Measurements from ENCODE around the gene PC. TPM values are rescaled to one million over a fixed set of nuclear protein-coding genes. Genes with fewer than 3 reads are reported as not detected.

PC gene
- polyA plus RNA-seq, 1 of the 3 experiments (the other 2 are of a cell fraction), result 9.7 TPM

- ChIA-PET POLR2A (no interaction called here), CTCF (interaction anchor here (0.5 to 2.0 kb wide), 2 partner anchors 25 to 26 kb away, joined by 3 to 13 read pairs; partner anchors contain the start of gene C11orf86)
- 96% methylated on average over 9 of the region's 10 CpGs for WGBS (ENCODE audit: low lambda C conversion rate)
- H3K4me2 ChIP-seq, result no peak overlapping the region
- H3F3A ChIP-seq (replicated peaks; ENCODE audit: insufficient read depth), result peaks cover 5% of the 10 kb centered on the region
- H3K9me2 ChIP-seq, result no peaks in the 10 kb centered on the region
- no peaks in the 10 kb centered on the region for H4K20me1 ChIP-seq (ENCODE audit: insufficient read depth)
- TF ChIP-seq JUND (IDR thresholded peaks at IDR 0.05), result no peak
- no peak for TF ChIP-seq FOXJ3 (CRISPR knock-in tag; IDR thresholded peaks at IDR 0.05)
- no peak for TF ChIP-seq TCF12 (IDR thresholded peaks at IDR 0.05)
- TF ChIP-seq CTCF (IDR thresholded peaks at IDR 0.05), result peak; percentile 10; the same call in 1 of the 2 replicates
- no peak for TF ChIP-seq MAX (IDR thresholded peaks at IDR 0.05; ENCODE audit: low read depth)
- TF ChIP-seq CHD2 (IDR thresholded peaks at IDR 0.05; ENCODE audit: low read length, partially characterized antibody), result no peak
- TF ChIP-seq NRF1 (IDR thresholded peaks at IDR 0.05; ENCODE audit: low read depth, low read length), result no peak
- no peak for TF ChIP-seq TEAD4 (IDR thresholded peaks at IDR 0.05; ENCODE audit: borderline replicate concordance, insufficient read depth)
- no peak overlapping the region for H3K9ac ChIP-seq
- no peaks in the 10 kb centered on the region for H3K36me3 ChIP-seq (replicated peaks in 1 of 2; ENCODE audit: control insufficient read depth in 1 of 2, insufficient read depth in 2 of 2, low read length in 1 of 2)
- no peaks in the 10 kb centered on the region; the same call in 1 of the 2 replicates for H3K79me2 ChIP-seq (ENCODE audit: insufficient read depth)
- H3K4me1 ChIP-seq (ENCODE audit: control insufficient read depth in 1 of 2, insufficient read depth in 2 of 2, low read depth in 1 of 2, low read length in 1 of 2), result peaks cover 11 to 41% of the 10 kb centered on the region in 2 experiments
- no peaks in the 10 kb centered on the region for H3K9me3 ChIP-seq
- H2AFZ ChIP-seq (ENCODE audit: low read depth), result no peak overlapping the region
- no peaks in the 10 kb centered on the region for H3K27me3 ChIP-seq (ENCODE audit: insufficient read depth)
- H3K4me3 ChIP-seq (ENCODE audit: low read depth in 2 of 2, low read length in 1 of 2), result no peak overlapping the region
- H3K27ac ChIP-seq (ENCODE audit: low read depth in 2 of 2, low read length in 1 of 2), result no peak overlapping the region
- DNase-seq, result no peak
Measured at GRCh38 chr11:66951135-66951534, 7.0 kb downstream of the PC start.

GRCh38 chr11:66950112-66950535 is 8.1 kb downstream of the PC start:
- H3K9me2 ChIP-seq, result no peaks in the 10 kb centered on the region
- H3F3A ChIP-seq (replicated peaks; ENCODE audit: insufficient read depth), result peaks cover 5% of the 10 kb centered on the region
- peak overlapping the region; percentile 38 for H2AFZ ChIP-seq (ENCODE audit: low read depth)
- H3K79me2 ChIP-seq (ENCODE audit: insufficient read depth), result no peaks in the 10 kb centered on the region; the same call in 1 of the 2 replicates
- no peak overlapping the region for H3K4me3 ChIP-seq (ENCODE audit: low read depth in 2 of 2, low read length in 1 of 2)
- H4K20me1 ChIP-seq (ENCODE audit: insufficient read depth), result no peaks in the 10 kb centered on the region
- H3K27me3 ChIP-seq (ENCODE audit: insufficient read depth), result no peaks in the 10 kb centered on the region
- POLR2A ChIA-PET, result no interaction called here
- 40% methylated on average over 7 of the region's 8 CpGs for WGBS (ENCODE audit: low lambda C conversion rate)
- peaks cover 11 to 41% of the 10 kb centered on the region in 2 experiments for H3K4me1 ChIP-seq (ENCODE audit: control insufficient read depth in 1 of 2, insufficient read depth in 2 of 2, low read depth in 1 of 2, low read length in 1 of 2)
- DNase-seq, result no peak
- no peak for TF ChIP-seq TAF1 (IDR thresholded peaks at IDR 0.05; ENCODE audit: borderline replicate concordance, low read depth, low read length)
- TF ChIP-seq YY1 (IDR thresholded peaks at IDR 0.05; ENCODE audit: low read depth), result no peak
- TF ChIP-seq ZBTB33 (IDR thresholded peaks at IDR 0.05; ENCODE audit: borderline replicate concordance, low read depth), result no peak
- TF ChIP-seq JUND (IDR thresholded peaks at IDR 0.05), result peak; percentile 30; the same call in 1 of the 2 replicates
- no peak for TF ChIP-seq RXRA (IDR thresholded peaks at IDR 0.05; ENCODE audit: borderline replicate concordance, low read depth)
- no peak for TF ChIP-seq FOXM1 (IDR thresholded peaks at IDR 0.05; ENCODE audit: low read depth)
- TF ChIP-seq EP300 (IDR thresholded peaks at IDR 0.05; ENCODE audit: borderline replicate concordance in 1 of 2, low read depth in 1 of 2, low read length in 1 of 2), result no peak
- TF ChIP-seq PBX3 (IDR thresholded peaks at IDR 0.05), result peak; percentile 23; the same call in 1 of the 2 replicates
- no peak for TF ChIP-seq REST (IDR thresholded peaks at IDR 0.05; ENCODE audit: low read depth, low read length)
- no peak for TF ChIP-seq TEAD4 (IDR thresholded peaks at IDR 0.05; ENCODE audit: borderline replicate concordance, insufficient read depth)
- peak; percentile 60 for TF ChIP-seq FOSL2 (IDR thresholded peaks at IDR 0.05; ENCODE audit: borderline replicate concordance, low read depth)
- H3K27ac ChIP-seq (ENCODE audit: low read depth in 2 of 2, low read length in 1 of 2), result peak overlapping the region in 1 of 2 experiments; percentile 59; a peak in 2 of 4 replicates
- no peak overlapping the region; the same call in 1 of the 2 replicates for H3K9ac ChIP-seq
- no peaks in the 10 kb centered on the region for H3K9me3 ChIP-seq
- H3K4me2 ChIP-seq, result no peak overlapping the region
- no peaks in the 10 kb centered on the region for H3K36me3 ChIP-seq (replicated peaks in 1 of 2; ENCODE audit: control insufficient read depth in 1 of 2, insufficient read depth in 2 of 2, low read length in 1 of 2)
- CTCF ChIA-PET, result interaction anchor here (0.7 to 1.2 kb wide), 2 partner anchors 54 to 67 kb away, joined by 3 read pairs; no protein-coding TSS in a partner anchor

Data from SK-N-SH (cell line).